Lower lobe of right lung (tissue), 2 donors: ENCODE data around the gene KDSR. TPM values are rescaled to one million over a fixed set of nuclear protein-coding genes. Genes with fewer than 3 reads are reported as not detected.

Experiments
- ATAC-seq, 2 donors: fragments of 200-7000 bp; cut with Tn5 transposase; one replicate each; pipeline ENCODE4 v1.9.1; 2020 to 2022; ENCODE audit warnings: mild to moderate bottlenecking in 2 of 2, moderate library complexity in 2 of 2
- DNase-seq: peaks from one replicate; pipeline ENCODE4 v3.0.0-alpha.2; 2020
- H3K27ac ChIP-seq: fragments of 200-600 bp; one replicate; pipeline ENCODE4 v1.8.0; 2022
- H3K27me3 ChIP-seq: fragments of 200-600 bp; one replicate; pipeline ENCODE4 v1.8.0; 2022; ENCODE audit warnings: low read depth
- H3K36me3 ChIP-seq: fragments of 200-600 bp; one replicate; pipeline ENCODE4 v1.8.0; 2022; ENCODE audit warnings: mild to moderate bottlenecking
- H3K4me1 ChIP-seq: fragments of 200-600 bp; one replicate; pipeline ENCODE4 v1.8.0; 2022
- H3K4me3 ChIP-seq: fragments of 200-600 bp; one replicate; pipeline ENCODE4 v1.8.0; 2022; ENCODE audit warnings: mild to moderate bottlenecking
- H3K9me3 ChIP-seq: fragments of 200-600 bp; one replicate; pipeline ENCODE4 v1.8.0; 2022
- CTCF ChIP-seq: fragments of 200-600 bp; IDR thresholded peaks from one replicate; pipeline ENCODE4 v1.8.0; 2022; ENCODE audit warnings: antibody characterized with exemption, mild to moderate bottlenecking
- intact Hi-C: fragments of 100-400 bp; cut with DNase I; formaldehyde crosslinking; loops from one replicate; pipeline ENCODE4 v1.11.0; 2022
- total RNA-seq: library from RNA; stranded (reverse); fragmentation: NEBNext Ultra II Directional; extraction: Animal tissue kit (Norgen Biotek cat#: 25700); gene quantifications from one replicate; pipeline ENCODE4 v1.2.1, GENCODE V29; 2021
- donor health status: DM: no; HTN: yes; CAD: no; lungs with severe emphysema.

Gene KDSR
- total RNA-seq, 1 donor from 2014 or later: 68.5 TPM

- Histone ChIP-seq H3K9me3 (no peaks in the 10 kb centered on the region), H3K4me1 (peaks cover 20% of the 10 kb centered on the region), H3K27ac (peak overlapping the region; percentile 51), H3K27me3 (no peaks in the 10 kb centered on the region), H3K4me3 (peak overlapping the region; percentile 73), H3K36me3 (no peaks in the 10 kb centered on the region)
- peak; percentile 59 for TF ChIP-seq CTCF
- intact Hi-C loops: loop anchor here (10.0 kb wide), 1 partner anchor 73 kb away; no protein-coding TSS in a partner anchor
- peak; percentile 71 for DNase-seq
- ATAC-seq: peak; percentile 33 to 53
Observed at GRCh38 chr18:63317982-63318888, 48.8 kb downstream of the KDSR start.

GRCh38 chr18:63317556-63317946 is 49.5 kb downstream of the KDSR start:
- H3K27me3 ChIP-seq: no peaks in the 10 kb centered on the region
- H3K4me3 ChIP-seq: peak overlapping the region; percentile 73
- peak overlapping the region; percentile 8 for H3K27ac ChIP-seq
- H3K4me1 ChIP-seq: peaks cover 15% of the 10 kb centered on the region
- no peaks in the 10 kb centered on the region for H3K36me3 ChIP-seq
- no peaks in the 10 kb centered on the region for H3K9me3 ChIP-seq
- ATAC-seq (no peak), DNase-seq (no peak)
- TF ChIP-seq CTCF: no peak
- intact Hi-C loops: loop anchor here (10.0 kb wide), 1 partner anchor 73 kb away; no protein-coding TSS in a partner anchor

- Histone ChIP-seq H3K36me3 (no peaks in the 10 kb centered on the region), H3K27me3 (no peaks in the 10 kb centered on the region), H3K9me3 (no peaks in the 10 kb centered on the region), H3K4me1 (peaks cover 13% of the 10 kb centered on the region), H3K27ac (no peak overlapping the region), H3K4me3 (peak overlapping the region; percentile 73)
- ATAC-seq: no peak
- intact Hi-C loops: loop anchor here (10.0 kb wide), 1 partner anchor 72 kb away; no protein-coding TSS in a partner anchor
- no peak for TF ChIP-seq CTCF
- DNase-seq: no peak
Observed at GRCh38 chr18:63316612-63317555, 50.1 kb downstream of the KDSR start.

- no peak overlapping the region for H3K4me3 ChIP-seq
Observed at GRCh38 chr18:63315876-63316275, 51.1 kb downstream of the KDSR start.

More at GRCh38 chr18:63315876-63316275, 51.1 kb downstream of the KDSR start:
- Histone ChIP-seq H3K4me1 (peaks cover 9% of the 10 kb centered on the region), H3K9me3 (no peaks in the 10 kb centered on the region), H3K27me3 (no peaks in the 10 kb centered on the region), H3K27ac (no peak overlapping the region), H3K36me3 (no peaks in the 10 kb centered on the region)
- ATAC-seq (no peak), DNase-seq (no peak)
- intact Hi-C loops: loop anchor here (10.0 kb wide), 1 partner anchor 71 kb away; no protein-coding TSS in a partner anchor
- no peak for TF ChIP-seq CTCF
